Stomach (tissue), 4 donors: ENCODE measurements around the gene GJC1.

Experiments
- EP300 ChIP-seq: sonication (generic); formaldehyde crosslinking; IDR thresholded peaks from one replicate; pipeline ENCODE4 v1.6.1; 2017; ENCODE audit warnings: antibody characterized with exemption
- POLR2A ChIP-seq, 4 donors: fragments of 450-650 bp; IDR thresholded peaks; one replicate each; pipeline ENCODE4 v1.6.1; 2016; ENCODE audit warnings: antibody characterized with exemption in 4 of 4, control low read depth in 2 of 4, mild to moderate bottlenecking in 1 of 4, moderate library complexity in 1 of 4
- POLR2AphosphoS5 ChIP-seq, 3 donors: sonication (generic); formaldehyde crosslinking; IDR thresholded peaks; one replicate each; pipeline ENCODE4 v1.6.1; 2016; ENCODE audit warnings: antibody characterized with exemption in 3 of 3
- TF ChIP-seq, protein P1 (sequence below), 7 experiments: fragments of 450-650 bp in 4 of 7; fragments of 200-600 bp in 3 of 7; sonication (generic) in 3 of 7; IDR thresholded peaks; one replicate each; pipeline ENCODE4 v1.5.1; 2016 to 2019; ENCODE audit warnings: antibody characterized with exemption in 7 of 7, control low read depth in 2 of 7, mild to moderate bottlenecking in 1 of 7

DNA sequence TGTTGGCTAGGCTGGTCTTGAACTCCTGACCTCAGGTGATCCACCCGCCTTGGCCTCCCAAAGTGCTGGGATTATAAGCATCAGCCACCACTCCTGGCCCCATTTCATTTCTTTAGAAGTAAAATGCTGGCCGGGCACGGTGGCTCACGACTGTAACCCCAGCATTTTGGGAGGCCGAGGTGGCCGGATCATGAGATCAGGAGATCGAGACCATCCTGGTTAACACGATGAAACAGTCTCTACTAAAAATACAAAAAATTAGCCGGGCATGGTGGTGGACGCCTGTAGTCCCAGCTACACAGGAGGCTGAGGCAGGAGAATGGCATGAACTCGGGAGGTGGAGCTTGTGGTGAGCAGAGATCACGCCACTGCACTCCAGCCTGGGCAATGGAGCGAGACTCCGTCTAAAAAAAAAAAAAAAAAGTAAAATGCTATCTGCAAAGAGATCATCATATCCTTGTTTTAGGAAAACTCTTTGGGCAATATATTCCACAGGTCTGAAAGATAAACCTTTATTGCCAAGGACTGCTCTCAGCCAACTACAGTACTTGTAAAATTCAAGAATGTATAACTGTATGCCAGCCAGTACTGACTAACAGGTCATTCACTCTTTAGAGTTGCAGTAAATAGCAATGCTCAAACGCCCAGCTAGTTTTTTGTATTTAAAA is 3.8 kb downstream of the GJC1 start:
- TF ChIP-seq, protein P1, sequence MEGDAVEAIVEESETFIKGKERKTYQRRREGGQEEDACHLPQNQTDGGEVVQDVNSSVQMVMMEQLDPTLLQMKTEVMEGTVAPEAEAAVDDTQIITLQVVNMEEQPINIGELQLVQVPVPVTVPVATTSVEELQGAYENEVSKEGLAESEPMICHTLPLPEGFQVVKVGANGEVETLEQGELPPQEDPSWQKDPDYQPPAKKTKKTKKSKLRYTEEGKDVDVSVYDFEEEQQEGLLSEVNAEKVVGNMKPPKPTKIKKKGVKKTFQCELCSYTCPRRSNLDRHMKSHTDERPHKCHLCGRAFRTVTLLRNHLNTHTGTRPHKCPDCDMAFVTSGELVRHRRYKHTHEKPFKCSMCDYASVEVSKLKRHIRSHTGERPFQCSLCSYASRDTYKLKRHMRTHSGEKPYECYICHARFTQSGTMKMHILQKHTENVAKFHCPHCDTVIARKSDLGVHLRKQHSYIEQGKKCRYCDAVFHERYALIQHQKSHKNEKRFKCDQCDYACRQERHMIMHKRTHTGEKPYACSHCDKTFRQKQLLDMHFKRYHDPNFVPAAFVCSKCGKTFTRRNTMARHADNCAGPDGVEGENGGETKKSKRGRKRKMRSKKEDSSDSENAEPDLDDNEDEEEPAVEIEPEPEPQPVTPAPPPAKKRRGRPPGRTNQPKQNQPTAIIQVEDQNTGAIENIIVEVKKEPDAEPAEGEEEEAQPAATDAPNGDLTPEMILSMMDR (IDR thresholded peaks at IDR 0.05), result no peak
- no peak for TF ChIP-seq POLR2A (IDR thresholded peaks at IDR 0.05)
- TF ChIP-seq POLR2AphosphoS5 (IDR thresholded peaks at IDR 0.05), result no peak
- TF ChIP-seq EP300, result no peak
